Panc1 (cell line): ENCODE measurements around the gene CDH3. TPM values are rescaled to one million over a fixed set of nuclear protein-coding genes. Genes with fewer than 3 reads are reported as not detected.

ENCODE experiments used
- ATAC-seq: fragments of 200-7000 bp; cut with Tn5 transposase; 2 replicates; pipeline ENCODE4 v1.9.1; 2020; ENCODE audit warnings: mild to moderate bottlenecking, moderate library complexity
- BruUV-seq: library from RNA; stranded (reverse); fragments of 400-500 nt; replicated peaks from 2 replicates; lab custom pipeline; 2021; lab: Mats Ljungman, UMichigan
- CTCF ChIA-PET: fragments of 300-600 bp; sonication (Branson Sonifier 250); formaldehyde crosslinking; loops from one replicate; lab custom pipeline; 2022; ENCODE audit warnings: antibody characterized with exemption; lab: Charles Lee
- POLR2A ChIA-PET: fragments of 300-600 bp; sonication (Branson Sonifier 250); formaldehyde crosslinking; loops from one replicate; lab custom pipeline; 2022; ENCODE audit warnings: antibody characterized with exemption; lab: Charles Lee
- DNase-seq: peaks from one replicate; pipeline ENCODE4 v3.0.0-alpha.2; 2010; ENCODE audit warnings: low read depth, low spot score
- H3K27ac ChIP-seq: 2 replicates; pipeline ENCODE4 v1.5.1; 2011; ENCODE audit warnings: mild to moderate bottlenecking, low read length, inconsistent platforms
- H3K27me3 ChIP-seq: fragments of 200-500 bp; sonication (Bioruptor generic); 2 replicates; pipeline ENCODE4 v1.6.0; 2014; ENCODE audit warnings: low read length, inconsistent platforms; ENCODE audit not compliant: control insufficient read depth, insufficient read depth
- H3K36me3 ChIP-seq: fragments of 200-500 bp; sonication (Bioruptor generic); 2 replicates; pipeline ENCODE4 v1.5.1; 2014; ENCODE audit warnings: inconsistent platforms, mild to moderate bottlenecking, low read length, moderate library complexity; ENCODE audit not compliant: control insufficient read depth, insufficient read depth
- H3K4me1 ChIP-seq: 2 replicates; pipeline ENCODE4 v1.5.1; 2011; ENCODE audit warnings: inconsistent platforms, mild to moderate bottlenecking, low read length, moderate library complexity; ENCODE audit not compliant: control insufficient read depth, insufficient read depth
- H3K4me3 ChIP-seq, 2 experiments: 2 replicates each; pipeline ENCODE4 v1.5.1; 2011 to 2012; ENCODE audit warnings: low read depth in 2 of 2, low read length in 2 of 2, mild to moderate bottlenecking in 2 of 2, inconsistent platforms in 1 of 2, moderate library complexity in 1 of 2
- H3K9me3 ChIP-seq: fragments of 200-500 bp; sonication (Bioruptor generic); 2 replicates; pipeline ENCODE4 v1.5.1; 2014; ENCODE audit warnings: low read depth, mild to moderate bottlenecking, inconsistent platforms, low read length, moderate library complexity; ENCODE audit not compliant: control insufficient read depth, insufficient read depth
- CTCF ChIP-seq: fragments of 450-650 bp; IDR thresholded peaks from 2 replicates; pipeline ENCODE4 v1.5.1; 2017; ENCODE audit warnings: mild to moderate bottlenecking
- POLR2AphosphoS5 ChIP-seq: IDR thresholded peaks from 2 replicates; pipeline ENCODE4 v1.6.1; 2012; ENCODE audit warnings: mild to moderate bottlenecking, low read depth, low read length, moderate library complexity
- REST ChIP-seq, 2 experiments: IDR thresholded peaks; 2 replicates each; pipeline ENCODE4 v1.6.1; 2011 to 2012; ENCODE audit warnings: low read depth in 2 of 2, control low read depth in 1 of 2, low read length in 1 of 2, mild to moderate bottlenecking in 1 of 2, moderate library complexity in 1 of 2; ENCODE audit not compliant: insufficient read depth in 1 of 2
- SIN3A ChIP-seq: IDR thresholded peaks from 2 replicates; pipeline ENCODE4 v1.6.1; 2012; ENCODE audit warnings: low read depth, mild to moderate bottlenecking, low read length, moderate library complexity, borderline replicate concordance; ENCODE audit not compliant: insufficient read depth
- TCF7L2 ChIP-seq: IDR thresholded peaks from 2 replicates; pipeline ENCODE4 v1.6.1; 2011; ENCODE audit warnings: mild to moderate bottlenecking, low read depth, low read length, inconsistent platforms
- in situ Hi-C: cut with HindIII; loops from 2 replicates; pipeline ENCODE4 v1.10.0; 2016; ENCODE audit warnings: low sequenced_read_pairs, low pct_unique_long_range_greater_than_20kb
- intact Hi-C: fragments of 100-400 bp; cut with micrococcal nuclease; formaldehyde crosslinking; loops from one replicate; pipeline ENCODE4 v1.10.0; 2022; ENCODE audit not compliant: unreplicated experiment
- total RNA-seq: library from RNA; stranded (reverse); gene quantifications from one replicate; pipeline ENCODE4 v1.2.1, GENCODE V29; 2021; ENCODE audit not compliant: unreplicated experiment

The CDH3 gene
- total RNA-seq, 1 experiment from 2014 or later, result 16.7 TPM

GRCh38 chr16:68629351-68629910 lies 15.7 kb upstream of the CDH3 start:
- DNase-seq, result no peak
- no peaks in the 10 kb centered on the region; the same call in 1 of the 2 replicates for H3K4me1 ChIP-seq

GRCh38 chr16:68636064-68636560 lies 9.0 kb upstream of the CDH3 start:
- intact Hi-C loops, result no loop called here
- H3K4me3 ChIP-seq, result no peak overlapping the region
- no peak for DNase-seq
- no peaks in the 10 kb centered on the region for H3K36me3 ChIP-seq
- CTCF ChIA-PET, result interaction anchor here (0.6 kb wide), 1 partner anchor 513 kb away, joined by 4 read pairs; no protein-coding TSS in a partner anchor
- TF ChIP-seq REST (IDR thresholded peaks at IDR 0.05; ENCODE audit: insufficient read depth in 1 of 2, low read depth in 2 of 2, low read length in 1 of 2), result no peak
- TF ChIP-seq POLR2AphosphoS5, result no peak
- no peak for TF ChIP-seq TCF7L2
- TF ChIP-seq CTCF, result no peak
- no peak for TF ChIP-seq SIN3A
- no TSS peak for BruUV-seq
- peaks cover 7% of the 10 kb centered on the region for H3K4me1 ChIP-seq
- H3K9me3 ChIP-seq, result no peaks in the 10 kb centered on the region
- no peaks in the 10 kb centered on the region for H3K27me3 ChIP-seq
- no peak overlapping the region for H3K27ac ChIP-seq
- ATAC-seq, result peak; percentile 38; the same call in 1 of the 2 replicates
- POLR2A ChIA-PET, result no interaction called here
- in situ Hi-C loops, result no loop called here

More at GRCh38 chr16:68629351-68629910, 15.7 kb upstream of the CDH3 start:
- TF ChIP-seq SIN3A (no peak), CTCF (no peak), TCF7L2 (no peak), REST (IDR thresholded peaks at IDR 0.05; ENCODE audit: insufficient read depth in 1 of 2, low read depth in 2 of 2, low read length in 1 of 2) (no peak), POLR2AphosphoS5 (no peak)
- ChIA-PET CTCF (no interaction called here), POLR2A (no interaction called here)
- Histone ChIP-seq H3K27ac (no peak overlapping the region), H3K9me3 (no peaks in the 10 kb centered on the region), H3K36me3 (no peaks in the 10 kb centered on the region), H3K4me3 (no peak overlapping the region), H3K27me3 (no peaks in the 10 kb centered on the region)
- intact Hi-C loops (no loop called here), in situ Hi-C loops (no loop called here)
- ATAC-seq, result no peak
- no TSS peak for BruUV-seq
